ENCODE data around the gene LRRC4C.

The LRRC4C gene

DNA sequence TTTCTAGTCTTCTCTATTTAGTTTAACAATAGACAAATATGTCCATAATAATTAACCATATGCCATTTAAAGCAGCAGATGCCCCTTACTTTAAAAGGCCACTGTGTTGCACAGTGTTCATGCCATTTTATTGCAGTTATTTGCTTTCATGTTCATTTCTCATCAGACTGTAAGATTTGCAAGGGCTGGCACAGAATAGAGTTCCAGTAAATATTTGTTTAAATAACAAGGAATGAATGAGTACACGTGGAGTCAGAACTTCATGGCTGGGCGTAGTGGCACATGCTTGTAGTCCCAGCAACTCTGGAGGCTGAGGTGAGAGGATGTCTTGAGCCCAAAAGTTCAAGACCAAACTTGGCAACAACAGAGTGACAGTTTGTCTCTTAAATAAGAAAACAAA, 1228.6 kb downstream of the LRRC4C start:
- no peak overlapping the region for H3K4me3 ChIP-seq (ENCODE audit: severe bottlenecking)
- no peaks in the 10 kb centered on the region for H3K36me3 ChIP-seq (ENCODE audit: low read depth)
- no peaks in the 10 kb centered on the region for H3K4me1 ChIP-seq (ENCODE audit: insufficient read depth, poor library complexity, severe bottlenecking)
- H3K27ac ChIP-seq (ENCODE audit: poor library complexity, severe bottlenecking) = no peak overlapping the region
- ATAC-seq (ENCODE audit: low read depth) (no peak), DNase-seq (ENCODE audit: low spot score) (no peak)
- H3K27me3 ChIP-seq (ENCODE audit: insufficient read depth, poor library complexity, severe bottlenecking) = no peaks in the 10 kb centered on the region
- TF ChIP-seq, protein P1, sequence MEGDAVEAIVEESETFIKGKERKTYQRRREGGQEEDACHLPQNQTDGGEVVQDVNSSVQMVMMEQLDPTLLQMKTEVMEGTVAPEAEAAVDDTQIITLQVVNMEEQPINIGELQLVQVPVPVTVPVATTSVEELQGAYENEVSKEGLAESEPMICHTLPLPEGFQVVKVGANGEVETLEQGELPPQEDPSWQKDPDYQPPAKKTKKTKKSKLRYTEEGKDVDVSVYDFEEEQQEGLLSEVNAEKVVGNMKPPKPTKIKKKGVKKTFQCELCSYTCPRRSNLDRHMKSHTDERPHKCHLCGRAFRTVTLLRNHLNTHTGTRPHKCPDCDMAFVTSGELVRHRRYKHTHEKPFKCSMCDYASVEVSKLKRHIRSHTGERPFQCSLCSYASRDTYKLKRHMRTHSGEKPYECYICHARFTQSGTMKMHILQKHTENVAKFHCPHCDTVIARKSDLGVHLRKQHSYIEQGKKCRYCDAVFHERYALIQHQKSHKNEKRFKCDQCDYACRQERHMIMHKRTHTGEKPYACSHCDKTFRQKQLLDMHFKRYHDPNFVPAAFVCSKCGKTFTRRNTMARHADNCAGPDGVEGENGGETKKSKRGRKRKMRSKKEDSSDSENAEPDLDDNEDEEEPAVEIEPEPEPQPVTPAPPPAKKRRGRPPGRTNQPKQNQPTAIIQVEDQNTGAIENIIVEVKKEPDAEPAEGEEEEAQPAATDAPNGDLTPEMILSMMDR (IDR thresholded peaks at IDR 0.05; ENCODE audit: poor library complexity, severe bottlenecking) = no peak
- H3K9me3 ChIP-seq (ENCODE audit: severe bottlenecking) = no peaks in the 10 kb centered on the region

GRCh38 chr11:40228662-40229061, 1230.8 kb downstream of the LRRC4C start:
- no peak for ATAC-seq (ENCODE audit: low read depth)
- no peak for DNase-seq (ENCODE audit: low spot score)
- no peak overlapping the region for H3K27ac ChIP-seq (ENCODE audit: poor library complexity, severe bottlenecking)
- H3K4me3 ChIP-seq (ENCODE audit: severe bottlenecking) = no peak overlapping the region
- no peaks in the 10 kb centered on the region for H3K4me1 ChIP-seq (ENCODE audit: insufficient read depth, poor library complexity, severe bottlenecking)
- H3K36me3 ChIP-seq (ENCODE audit: low read depth) = no peaks in the 10 kb centered on the region
- no peaks in the 10 kb centered on the region for H3K9me3 ChIP-seq (ENCODE audit: severe bottlenecking)
- TF ChIP-seq, protein P1 (IDR thresholded peaks at IDR 0.05; ENCODE audit: poor library complexity, severe bottlenecking) = no peak
- H3K27me3 ChIP-seq (ENCODE audit: insufficient read depth, poor library complexity, severe bottlenecking) = peaks cover 4% of the 10 kb centered on the region

DNA sequence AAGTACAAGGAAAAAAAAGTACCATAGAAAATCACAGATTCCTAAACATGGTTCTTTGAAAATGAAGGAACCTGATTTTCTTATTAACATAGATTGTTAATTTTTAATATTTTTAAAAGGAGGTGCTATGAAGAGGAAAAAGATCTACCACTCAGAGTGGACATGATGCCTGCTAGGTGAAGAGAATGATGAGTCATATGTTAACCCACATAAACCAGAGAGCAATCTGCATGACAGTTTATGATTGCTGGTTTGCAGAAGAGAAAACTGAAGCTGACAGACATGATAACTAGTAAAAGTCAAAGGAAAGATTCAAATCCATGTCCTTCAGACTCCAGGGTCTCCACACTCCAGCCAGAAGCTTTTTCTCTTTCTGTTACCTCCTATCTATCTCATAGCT, 1231.7 kb downstream of the LRRC4C start:
- TF ChIP-seq, protein P1 (IDR thresholded peaks at IDR 0.05; ENCODE audit: poor library complexity, severe bottlenecking) = no peak
- no peaks in the 10 kb centered on the region for H3K36me3 ChIP-seq (ENCODE audit: low read depth)
- no peak overlapping the region for H3K4me3 ChIP-seq (ENCODE audit: severe bottlenecking)
- H3K4me1 ChIP-seq (ENCODE audit: insufficient read depth, poor library complexity, severe bottlenecking) = no peaks in the 10 kb centered on the region
- no peak overlapping the region for H3K27ac ChIP-seq (ENCODE audit: poor library complexity, severe bottlenecking)
- ATAC-seq (ENCODE audit: low read depth) (no peak), DNase-seq (ENCODE audit: low spot score) (no peak)
- no peaks in the 10 kb centered on the region for H3K9me3 ChIP-seq (ENCODE audit: severe bottlenecking)
- H3K27me3 ChIP-seq (ENCODE audit: insufficient read depth, poor library complexity, severe bottlenecking) = peaks cover 4% of the 10 kb centered on the region

DNA sequence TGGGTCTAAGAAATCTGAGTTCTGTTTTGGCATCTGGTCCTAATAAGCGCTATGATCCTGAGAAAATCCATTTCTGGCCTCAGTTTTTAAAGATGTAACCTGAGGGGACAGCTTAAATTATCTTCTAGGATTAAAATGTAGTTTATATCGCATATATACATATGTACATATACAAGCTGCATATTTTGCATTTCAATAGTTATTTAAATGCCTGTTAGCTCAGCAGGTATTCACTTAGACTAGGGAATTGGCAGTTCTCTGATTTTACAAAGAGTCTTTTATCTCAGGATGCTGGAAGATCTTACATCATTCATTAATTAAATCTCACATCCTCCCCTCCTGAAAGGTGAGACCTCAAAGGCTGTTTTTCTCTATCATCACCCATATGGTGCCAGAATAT, 1232.8 kb downstream of the LRRC4C start:
- Histone ChIP-seq H3K4me1 (ENCODE audit: insufficient read depth, poor library complexity, severe bottlenecking) (no peaks in the 10 kb centered on the region), H3K36me3 (ENCODE audit: low read depth) (no peaks in the 10 kb centered on the region), H3K27me3 (ENCODE audit: insufficient read depth, poor library complexity, severe bottlenecking) (peaks cover 4% of the 10 kb centered on the region), H3K4me3 (ENCODE audit: severe bottlenecking) (no peak overlapping the region), H3K27ac (ENCODE audit: poor library complexity, severe bottlenecking) (no peak overlapping the region), H3K9me3 (ENCODE audit: severe bottlenecking) (no peaks in the 10 kb centered on the region)
- ATAC-seq (ENCODE audit: low read depth) (no peak), DNase-seq (ENCODE audit: low spot score) (no peak)
- TF ChIP-seq, protein P1 (IDR thresholded peaks at IDR 0.05; ENCODE audit: poor library complexity, severe bottlenecking) = no peak

GRCh38 chr11:40223596-40224330, 1235.7 kb downstream of the LRRC4C start:
- DNase-seq (ENCODE audit: low spot score) (no peak), ATAC-seq (ENCODE audit: low read depth) (no peak)
- no peak overlapping the region for H3K27ac ChIP-seq (ENCODE audit: poor library complexity, severe bottlenecking)

More at GRCh38 chr11:40223596-40224330, 1235.7 kb downstream of the LRRC4C start:
- no peaks in the 10 kb centered on the region for H3K9me3 ChIP-seq (ENCODE audit: severe bottlenecking)
- TF ChIP-seq, protein P1 (IDR thresholded peaks at IDR 0.05; ENCODE audit: poor library complexity, severe bottlenecking) = no peak
- H3K36me3 ChIP-seq (ENCODE audit: low read depth) = no peaks in the 10 kb centered on the region
- peaks cover 4% of the 10 kb centered on the region for H3K27me3 ChIP-seq (ENCODE audit: insufficient read depth, poor library complexity, severe bottlenecking)
- H3K4me3 ChIP-seq (ENCODE audit: severe bottlenecking) = no peak overlapping the region
- H3K4me1 ChIP-seq (ENCODE audit: insufficient read depth, poor library complexity, severe bottlenecking) = no peaks in the 10 kb centered on the region
